ENCODE data around the gene RAPGEF1. TPM values are rescaled to one million over a fixed set of nuclear protein-coding genes. Genes with fewer than 3 reads are reported as not detected.

Gene RAPGEF1
- total and polyA plus RNA-seq, 2 experiments from 2014 or later = 26.2 to 29.7 TPM

DNA sequence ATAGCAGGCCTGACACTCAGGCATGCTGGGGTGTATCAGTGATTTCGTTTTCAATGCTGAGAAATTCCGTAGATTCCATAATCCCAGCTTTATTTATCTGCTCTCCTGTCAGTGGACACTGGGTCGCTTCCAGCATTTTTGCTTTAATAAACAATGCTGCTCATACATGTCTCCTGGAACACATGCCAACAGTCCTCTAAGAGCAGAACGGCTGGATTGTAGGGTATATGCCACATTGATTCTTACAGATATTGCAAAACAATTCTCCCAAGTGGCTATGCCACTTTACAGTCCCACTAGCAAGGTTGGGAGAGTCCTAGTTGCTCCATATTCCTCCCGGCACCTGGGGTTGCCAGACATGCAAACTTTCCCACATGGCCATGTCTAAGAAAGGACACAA is 81.9 kb downstream of the RAPGEF1 start:
- H3K4me1 ChIP-seq (ENCODE audit: insufficient read depth) = peaks cover 42% of the 10 kb centered on the region
- no peaks in the 10 kb centered on the region for H3K9me2 ChIP-seq (replicated peaks; ENCODE audit: insufficient read depth)
- DNase-seq (ENCODE audit: low spot score) = no peak
- H3K79me2 ChIP-seq = peaks cover 82% of the 10 kb centered on the region
- no peak overlapping the region for H3K4me3 ChIP-seq
- no peaks in the 10 kb centered on the region for H3K9me3 ChIP-seq (ENCODE audit: low read depth)
- H3K36me3 ChIP-seq (replicated peaks; ENCODE audit: insufficient read depth, low read depth) = no peaks in the 10 kb centered on the region
- TF ChIP-seq EZH2phosphoT487 (IDR thresholded peaks at IDR 0.05; ENCODE audit: low read depth, severe bottlenecking, unreplicated experiment) (no peak), EZH2 (IDR thresholded peaks at IDR 0.05; ENCODE audit: borderline replicate concordance) (no peak)
- TF ChIP-seq, protein P1, sequence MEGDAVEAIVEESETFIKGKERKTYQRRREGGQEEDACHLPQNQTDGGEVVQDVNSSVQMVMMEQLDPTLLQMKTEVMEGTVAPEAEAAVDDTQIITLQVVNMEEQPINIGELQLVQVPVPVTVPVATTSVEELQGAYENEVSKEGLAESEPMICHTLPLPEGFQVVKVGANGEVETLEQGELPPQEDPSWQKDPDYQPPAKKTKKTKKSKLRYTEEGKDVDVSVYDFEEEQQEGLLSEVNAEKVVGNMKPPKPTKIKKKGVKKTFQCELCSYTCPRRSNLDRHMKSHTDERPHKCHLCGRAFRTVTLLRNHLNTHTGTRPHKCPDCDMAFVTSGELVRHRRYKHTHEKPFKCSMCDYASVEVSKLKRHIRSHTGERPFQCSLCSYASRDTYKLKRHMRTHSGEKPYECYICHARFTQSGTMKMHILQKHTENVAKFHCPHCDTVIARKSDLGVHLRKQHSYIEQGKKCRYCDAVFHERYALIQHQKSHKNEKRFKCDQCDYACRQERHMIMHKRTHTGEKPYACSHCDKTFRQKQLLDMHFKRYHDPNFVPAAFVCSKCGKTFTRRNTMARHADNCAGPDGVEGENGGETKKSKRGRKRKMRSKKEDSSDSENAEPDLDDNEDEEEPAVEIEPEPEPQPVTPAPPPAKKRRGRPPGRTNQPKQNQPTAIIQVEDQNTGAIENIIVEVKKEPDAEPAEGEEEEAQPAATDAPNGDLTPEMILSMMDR (IDR thresholded peaks at IDR 0.05; ENCODE audit: poor library complexity) = no peak
- peak overlapping the region; percentile 80 for H3K27ac ChIP-seq
- H4K20me1 ChIP-seq (ENCODE audit: insufficient read depth, poor library complexity, severe bottlenecking) = peaks cover 4% of the 10 kb centered on the region
- 68% methylated on average over 5 of the region's 5 CpGs for WGBS (ENCODE audit: low lambda C conversion rate, missing lambda C conversion rate)
- H2AFZ ChIP-seq = no peak overlapping the region
- no peaks in the 10 kb centered on the region for H3K27me3 ChIP-seq
- H3K4me2 ChIP-seq = peak overlapping the region; percentile 31

DNA sequence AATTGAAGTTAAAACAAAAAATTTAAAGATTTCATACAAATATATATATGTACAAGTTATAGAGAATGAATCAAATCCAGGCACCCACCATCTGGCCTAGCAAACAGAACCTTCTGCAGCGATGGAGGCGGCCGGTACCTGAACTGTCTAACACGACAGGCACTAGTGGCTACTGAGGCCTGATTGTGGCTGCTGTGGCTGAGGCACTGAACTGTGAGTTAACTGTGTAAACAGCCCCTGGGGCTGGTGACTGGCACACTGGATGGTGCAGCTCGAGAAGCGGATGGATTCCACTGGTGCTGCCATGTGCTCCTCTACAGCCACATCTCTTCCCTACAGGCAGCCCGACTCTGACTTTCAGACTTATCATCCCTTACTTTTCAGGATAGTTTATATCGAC is 82.4 kb downstream of the RAPGEF1 start:
- 86% methylated on average over 8 of the region's 8 CpGs for WGBS (ENCODE audit: low lambda C conversion rate, missing lambda C conversion rate)
- no peak for DNase-seq (ENCODE audit: low spot score)
- Histone ChIP-seq H3K27ac (peak overlapping the region; percentile 80), H3K4me1 (ENCODE audit: insufficient read depth) (peaks cover 42% of the 10 kb centered on the region), H3K27me3 (no peaks in the 10 kb centered on the region), H3K79me2 (peaks cover 82% of the 10 kb centered on the region), H3K4me3 (no peak overlapping the region), H3K4me2 (peak overlapping the region; percentile 31), H4K20me1 (ENCODE audit: insufficient read depth, poor library complexity, severe bottlenecking) (peaks cover 4% of the 10 kb centered on the region), H3K9me2 (replicated peaks; ENCODE audit: insufficient read depth) (no peaks in the 10 kb centered on the region), H3K9me3 (ENCODE audit: low read depth) (no peaks in the 10 kb centered on the region), H2AFZ (no peak overlapping the region), H3K36me3 (replicated peaks; ENCODE audit: insufficient read depth, low read depth) (no peaks in the 10 kb centered on the region)
- no peak for TF ChIP-seq EZH2 (IDR thresholded peaks at IDR 0.05; ENCODE audit: borderline replicate concordance)
- TF ChIP-seq, protein P1 (IDR thresholded peaks at IDR 0.05; ENCODE audit: poor library complexity) = no peak
- TF ChIP-seq EZH2phosphoT487 (IDR thresholded peaks at IDR 0.05; ENCODE audit: low read depth, severe bottlenecking, unreplicated experiment) = no peak

DNA sequence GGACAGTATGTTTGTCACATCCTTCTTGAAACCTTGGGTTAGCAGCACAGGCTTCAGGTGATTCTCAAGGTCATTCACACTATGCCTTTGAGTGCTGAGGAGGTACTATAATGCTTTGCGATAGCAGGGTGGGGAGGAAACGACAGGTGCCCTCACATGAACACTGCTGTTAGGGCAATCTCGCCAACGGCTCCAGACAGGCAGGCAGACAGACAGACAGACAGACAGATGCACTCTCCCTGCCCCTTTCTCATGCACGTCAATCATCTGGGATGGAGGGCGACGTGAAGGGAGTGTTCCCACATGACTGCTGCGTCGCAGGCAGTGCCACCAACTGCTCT is 82.9 kb downstream of the RAPGEF1 start:
- DNase-seq (ENCODE audit: low spot score) = no peak
- Histone ChIP-seq H3K9me3 (ENCODE audit: low read depth) (no peaks in the 10 kb centered on the region), H3K79me2 (peaks cover 82% of the 10 kb centered on the region), H3K4me3 (no peak overlapping the region), H3K4me2 (no peak overlapping the region), H3K4me1 (ENCODE audit: insufficient read depth) (peaks cover 42% of the 10 kb centered on the region), H4K20me1 (ENCODE audit: insufficient read depth, poor library complexity, severe bottlenecking) (peaks cover 4% of the 10 kb centered on the region), H3K27ac (peak overlapping the region; percentile 10), H3K36me3 (replicated peaks; ENCODE audit: insufficient read depth, low read depth) (no peaks in the 10 kb centered on the region), H3K27me3 (no peaks in the 10 kb centered on the region), H2AFZ (no peak overlapping the region), H3K9me2 (replicated peaks; ENCODE audit: insufficient read depth) (no peaks in the 10 kb centered on the region)
- WGBS (ENCODE audit: low lambda C conversion rate, missing lambda C conversion rate) = 93% methylated on average over 9 of the region's 9 CpGs
- TF ChIP-seq EZH2 (IDR thresholded peaks at IDR 0.05; ENCODE audit: borderline replicate concordance) (no peak), EZH2phosphoT487 (IDR thresholded peaks at IDR 0.05; ENCODE audit: low read depth, severe bottlenecking, unreplicated experiment) (no peak)
- TF ChIP-seq, protein P1 (IDR thresholded peaks at IDR 0.05; ENCODE audit: poor library complexity) = no peak

Measured in hepatocyte (in vitro differentiated cells).